Measurements from ENCODE around the gene SETD6. TPM values are rescaled to one million over a fixed set of nuclear protein-coding genes. Genes with fewer than 3 reads are reported as not detected.

Gene SETD6
- total and polyA plus RNA-seq, 9 of the 15 experiments (the other 6 are each of a cell fraction or from before 2014, with no cell fraction given) = 9.2 to 40.9 (median 19.8) TPM

- TF ChIP-seq CHD7 (IDR thresholded peaks at IDR 0.05; ENCODE audit: low read depth, low read length) = no peak
- TF ChIP-seq E2F6 (IDR thresholded peaks at IDR 0.05; ENCODE audit: borderline replicate concordance in 1 of 2, extremely low read depth in 1 of 2, insufficient read depth in 1 of 2, insufficient read length in 1 of 2, low read depth in 1 of 2, low read length in 1 of 2, poor library complexity in 1 of 2, severe bottlenecking in 1 of 2) = peak in 1 of 2 experiments; percentile 9
- no peak for TF ChIP-seq ARID1B (IDR thresholded peaks at IDR 0.05)
- TF ChIP-seq DACH1 (IDR thresholded peaks at IDR 0.05; ENCODE audit: partially characterized antibody) = no peak
- no peak for TF ChIP-seq CCAR2 (IDR thresholded peaks at IDR 0.05; ENCODE audit: low read depth, low read length)
- TF ChIP-seq KDM5B (IDR thresholded peaks at IDR 0.05; ENCODE audit: insufficient replicate concordance, low read depth, low read length) = no peak
- no peak for TF ChIP-seq RFX5 (IDR thresholded peaks at IDR 0.05; ENCODE audit: low read depth, low read length)
- TF ChIP-seq NBN (IDR thresholded peaks at IDR 0.05; ENCODE audit: low read depth) = no peak
- TF ChIP-seq ZNF217 (CRISPR knock-in tag; IDR thresholded peaks at IDR 0.05) = no peak
- TF ChIP-seq RBM14 (IDR thresholded peaks at IDR 0.05; ENCODE audit: borderline replicate concordance, insufficient read depth, low read depth, low read length) = 0 out of 2 replicates have a peak, but pooled peaks have one; percentile 58
- no peak for TF ChIP-seq U2AF2 (optimal IDR thresholded peaks at IDR 0.05; ENCODE audit: low read depth, low read length)
Observed at GRCh38 chr16:58487566-58488351, 27.6 kb upstream of the SETD6 start (continued).
